HG03469 (cell line): ENCODE data around the gene ZNF835.
"Not testable (repeated sequence)": the region's sequence is repeated elsewhere in the genome, so short reads cannot be mapped to it uniquely, and the experiment has no call there.

Source experiments
- ATAC-seq: cut with Tn5 transposase; IDR thresholded peaks from one replicate; pipeline ENCODE4 v1.9.1; 2021; ENCODE audit warnings: mild to moderate bottlenecking, moderate library complexity, moderate number of reproducible peaks; ENCODE audit not compliant: unreplicated experiment

ZNF835 gene

GRCh38 chr19:56671613-56671994 lies at the start of gene ZNF835:
ZNF835 (minus strand) TSS chr19:56671757; CDS start chr19:56665198, 6,559 bp downstream.
- ATAC-seq, result no peak

GRCh38 chr19:56720281-56720680 lies 48.7 kb upstream of the ZNF835 start:
- no peak for ATAC-seq

- no peak for ATAC-seq
Measured at GRCh38 chr19:56718231-56718630, 46.7 kb upstream of the ZNF835 start.

- ATAC-seq, result no peak
Measured at GRCh38 chr19:56712611-56713276, 41.2 kb upstream of the ZNF835 start.

GRCh38 chr19:56710437-56710836 lies 38.9 kb upstream of the ZNF835 start:
- ATAC-seq, result no peak

- ATAC-seq, result no peak
Measured at GRCh38 chr19:56707821-56708220, 36.3 kb upstream of the ZNF835 start.

- no peak for ATAC-seq
Measured at GRCh38 chr19:56705939-56706338, 34.4 kb upstream of the ZNF835 start.

GRCh38 chr19:56701895-56702294 lies 30.3 kb upstream of the ZNF835 start:
- no peak for ATAC-seq

- no peak for ATAC-seq
Measured at GRCh38 chr19:56699552-56699951, 28.0 kb upstream of the ZNF835 start.

GRCh38 chr19:56692206-56692895 lies 20.8 kb upstream of the ZNF835 start:
- ATAC-seq, result no peak

- no peak for ATAC-seq
Measured at GRCh38 chr19:56690670-56691069, 19.1 kb upstream of the ZNF835 start.

- ATAC-seq, result no peak
Measured at GRCh38 chr19:56689198-56689597, 17.6 kb upstream of the ZNF835 start.

- no peak for ATAC-seq
Measured at GRCh38 chr19:56687031-56687430, 15.5 kb upstream of the ZNF835 start.

- ATAC-seq, result no peak
Measured at GRCh38 chr19:56683116-56683515, 11.6 kb upstream of the ZNF835 start.

GRCh38 chr19:56681702-56682101 lies 10.1 kb upstream of the ZNF835 start:
- no peak for ATAC-seq

GRCh38 chr19:56678205-56678604 lies 6.6 kb upstream of the ZNF835 start:
- ATAC-seq, result no peak

GRCh38 chr19:56672610-56673009 lies 1.1 kb upstream of the ZNF835 start:
- not testable (repeated sequence) for ATAC-seq

GRCh38 chr19:56670961-56671612 lies 470 bp downstream of the ZNF835 start:
- no peak for ATAC-seq

GRCh38 chr19:56670401-56670960 lies 1.1 kb downstream of the ZNF835 start:
- ATAC-seq, result no peak

- no peak for ATAC-seq
Measured at GRCh38 chr19:56668676-56669075, 2.9 kb downstream of the ZNF835 start.

- no peak for ATAC-seq
Measured at GRCh38 chr19:56667311-56667870, 4.2 kb downstream of the ZNF835 start.
